ENCODE data around the gene NR6A1. TPM values are rescaled to one million over a fixed set of nuclear protein-coding genes. Genes with fewer than 3 reads are reported as not detected.

Gene NR6A1
- total and polyA plus RNA-seq, 2 of the 8 experiments (the other 6 are each of a cell fraction or from before 2014, with no cell fraction given): 93.2 to 237 TPM

GRCh38 chr9:124799274-124800006, 28.3 kb upstream of the NR6A1 start (continued):
- peak in 2 of 3 experiments; percentile 19 to 24; a peak in 3 of 4 replicates for TF ChIP-seq CTCF (IDR thresholded peaks at IDR 0.05; ENCODE audit: control extremely low read depth in 1 of 3, insufficient read depth in 1 of 3, low read depth in 1 of 3, low read length in 3 of 3)

Measured in H1 (cell line).